ENCODE measurements around the gene HASPIN.

The HASPIN gene

DNA sequence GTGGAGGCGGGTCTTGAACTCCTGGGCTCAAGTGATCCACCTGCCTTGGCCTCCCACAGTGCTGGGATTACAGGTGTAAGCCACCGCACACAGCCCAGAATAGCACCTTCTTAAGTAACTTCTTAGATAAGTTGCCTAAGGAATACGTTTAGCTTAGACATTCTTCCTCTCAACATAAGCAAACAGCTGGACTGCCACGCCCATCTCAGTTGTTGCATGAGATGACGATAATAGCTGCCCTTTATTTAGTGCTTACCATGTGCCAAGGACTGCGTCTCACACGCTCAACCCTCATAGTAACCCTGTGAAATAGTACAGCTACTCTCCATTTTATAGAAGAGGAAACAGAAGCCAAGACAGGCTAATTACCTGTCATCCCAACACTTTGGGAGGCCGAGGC is 11.8 kb downstream of the HASPIN start:
- no peak for DNase-seq (ENCODE audit: low spot score)

GRCh38 chr17:3738562-3739295 is 15.0 kb downstream of the HASPIN start:
- DNase-seq (ENCODE audit: low spot score), result no peak

DNA sequence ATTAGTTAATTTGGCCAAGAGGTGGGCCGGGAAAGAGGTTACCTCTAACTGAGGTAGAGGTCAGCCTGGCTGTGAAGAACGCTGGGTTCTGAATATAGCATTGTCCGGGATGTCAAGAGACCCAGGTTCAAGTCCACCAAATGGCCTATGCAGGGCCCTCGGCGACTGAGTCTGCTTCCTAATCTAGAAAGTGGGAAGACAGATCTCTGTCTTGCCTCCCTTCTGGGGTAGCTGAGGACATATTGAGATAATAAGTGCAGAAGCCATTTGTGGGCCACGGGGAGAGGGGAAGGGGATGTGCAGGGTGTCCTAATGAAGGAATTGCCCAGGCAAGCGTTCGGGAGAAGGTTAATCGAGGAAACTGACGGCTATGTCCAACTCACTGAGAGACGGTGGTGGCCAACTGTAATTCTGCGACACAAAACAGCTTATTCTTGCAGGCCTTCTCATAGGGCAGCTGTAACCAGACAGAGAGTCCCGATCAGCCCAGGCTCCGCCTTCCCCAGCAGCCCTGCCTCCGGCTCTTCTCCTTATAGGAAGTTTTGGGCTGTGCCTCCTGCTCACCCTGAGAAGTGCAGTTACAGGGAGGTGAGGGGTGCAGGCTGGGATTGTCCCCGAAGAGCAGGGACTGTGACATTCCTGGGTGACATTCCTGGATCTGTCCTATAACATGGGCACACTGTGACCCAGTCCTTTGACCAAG is 15.9 kb downstream of the HASPIN start:
- no peak for DNase-seq (ENCODE audit: low spot score)

GRCh38 chr17:3740611-3741073 is 16.9 kb downstream of the HASPIN start:
- DNase-seq (ENCODE audit: low spot score), result peak; percentile 32

DNA sequence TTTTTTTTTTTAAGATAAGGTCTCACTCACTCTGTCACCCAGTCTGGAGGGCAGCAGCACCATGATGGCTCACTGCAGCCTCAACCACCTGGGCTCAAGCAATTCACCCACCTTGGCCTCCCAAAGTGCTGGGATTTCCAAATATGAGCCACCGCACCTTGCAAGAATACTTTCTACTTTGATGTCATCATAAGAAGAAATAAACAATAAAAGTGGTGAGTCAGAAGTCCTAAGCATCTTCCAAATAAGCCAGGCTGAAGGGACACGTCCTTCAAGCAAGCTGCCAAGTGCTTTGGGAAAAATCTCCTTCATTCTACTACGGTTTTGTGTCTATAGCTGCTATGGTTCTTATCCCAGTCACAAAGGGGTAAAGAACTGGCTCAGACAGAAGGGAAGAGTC is 20.3 kb downstream of the HASPIN start:
- DNase-seq (ENCODE audit: low spot score), result no peak

DNA sequence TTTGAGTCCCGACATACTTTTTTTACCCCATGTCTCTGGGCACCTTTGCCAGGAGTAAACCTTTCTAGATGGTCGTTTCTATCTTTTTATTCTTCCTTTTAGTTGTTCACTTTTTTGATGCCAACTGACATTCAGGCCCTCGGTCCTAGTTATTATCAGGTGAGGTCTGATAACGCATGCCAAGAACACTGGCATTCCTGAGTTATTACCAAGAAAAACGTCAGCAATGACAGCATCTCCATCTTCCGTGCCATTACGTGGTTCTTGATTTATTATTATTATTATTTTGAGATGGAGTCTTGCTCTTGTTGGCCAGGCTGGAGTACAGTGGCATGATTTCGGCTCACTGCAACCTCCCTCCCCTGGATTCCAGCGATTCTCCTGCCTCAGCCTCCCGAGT is 21.4 kb downstream of the HASPIN start:
- no peak for DNase-seq (ENCODE audit: low spot score)

GRCh38 chr17:3747805-3748204 is 24.1 kb downstream of the HASPIN start:
- no peak for DNase-seq (ENCODE audit: low spot score)

GRCh38 chr17:3748576-3748975 is 24.9 kb downstream of the HASPIN start:
- no peak for DNase-seq (ENCODE audit: low spot score)

DNA sequence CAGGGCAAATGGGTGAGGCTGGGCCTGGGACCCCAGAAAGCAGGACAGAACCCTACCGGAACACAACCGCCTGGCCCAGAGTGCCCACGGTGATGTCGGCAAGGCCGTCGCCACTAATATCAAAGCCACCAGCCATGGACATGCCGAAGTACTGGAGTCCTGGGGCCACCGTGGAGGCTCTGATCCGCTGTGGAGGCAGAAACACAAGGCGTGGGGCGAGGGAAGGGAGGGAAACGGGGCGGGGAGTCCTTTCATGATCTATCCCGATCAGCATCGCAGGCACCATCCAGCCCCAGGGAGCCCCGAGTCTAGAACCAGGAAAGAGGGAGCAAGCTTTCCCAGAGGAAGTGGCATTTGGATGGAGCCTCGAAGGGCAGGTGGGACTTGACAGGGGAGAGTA is 26.6 kb downstream of the HASPIN start:
- DNase-seq (ENCODE audit: low spot score), result no peak

DNA sequence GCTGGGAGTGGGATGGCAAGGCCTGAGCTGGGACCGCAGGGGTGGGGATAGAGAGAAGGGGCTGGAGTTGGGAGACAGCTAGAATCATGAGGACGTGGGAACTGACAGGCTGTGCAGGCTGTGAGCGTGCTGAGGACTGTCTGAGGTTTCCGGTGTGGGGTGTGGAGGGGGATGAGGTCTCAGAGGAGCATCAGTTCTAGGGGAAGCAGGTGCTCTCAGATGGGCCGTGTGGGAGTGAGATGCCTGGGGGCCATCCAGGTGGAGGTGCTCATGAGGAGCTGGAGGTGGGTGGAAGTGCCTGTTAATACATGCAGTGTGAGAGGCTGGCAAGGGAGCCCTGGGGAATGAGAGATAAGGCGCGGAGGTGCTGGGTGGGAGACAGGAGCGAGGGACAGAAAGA is 27.2 kb downstream of the HASPIN start:
- no peak for DNase-seq (ENCODE audit: low spot score)

DNA sequence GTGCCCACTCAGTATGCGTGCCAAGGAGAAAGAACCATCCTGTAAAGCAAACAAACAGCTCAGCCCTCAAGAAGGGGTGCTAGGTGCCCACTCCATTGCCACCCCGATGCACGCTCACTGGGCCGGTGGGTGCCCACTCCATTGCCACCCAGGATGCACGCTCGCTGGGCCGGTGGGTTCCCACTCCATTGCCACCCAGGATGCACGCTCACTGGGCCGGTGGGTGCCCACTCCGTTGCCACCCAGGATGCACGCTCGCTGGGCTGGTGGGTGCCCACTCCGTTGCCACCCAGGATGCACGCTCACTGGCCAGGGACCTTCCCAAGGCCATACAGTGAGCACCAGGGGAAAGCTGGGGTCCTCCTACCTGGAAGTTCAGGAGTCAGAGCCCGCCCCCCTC is 28.1 kb downstream of the HASPIN start:
- DNase-seq (ENCODE audit: low spot score), result no peak

- no peak for DNase-seq (ENCODE audit: low spot score)
Measured at GRCh38 chr17:3753624-3754023, 29.9 kb downstream of the HASPIN start.

DNA sequence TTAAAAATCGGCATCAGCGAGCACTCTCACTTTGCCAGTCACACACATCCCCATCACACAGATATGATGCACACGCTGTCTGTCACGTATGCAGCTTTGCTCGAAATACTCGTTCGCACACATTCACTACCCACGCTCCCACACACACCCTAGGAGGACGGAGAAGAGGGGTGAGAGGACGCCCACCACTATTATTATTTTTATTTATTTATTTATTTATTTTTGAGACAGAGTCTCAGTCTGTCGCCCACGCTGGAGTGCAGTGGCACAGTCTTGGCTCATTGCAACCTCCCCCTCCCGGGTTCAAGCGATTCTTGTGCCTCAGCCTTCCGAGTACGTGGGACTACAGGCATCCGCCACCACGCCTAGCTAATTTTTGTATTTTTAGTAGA is 30.4 kb downstream of the HASPIN start:
- DNase-seq (ENCODE audit: low spot score), result no peak

- DNase-seq (ENCODE audit: low spot score), result no peak
Measured at GRCh38 chr17:3754458-3755334, 31.0 kb downstream of the HASPIN start.

DNA sequence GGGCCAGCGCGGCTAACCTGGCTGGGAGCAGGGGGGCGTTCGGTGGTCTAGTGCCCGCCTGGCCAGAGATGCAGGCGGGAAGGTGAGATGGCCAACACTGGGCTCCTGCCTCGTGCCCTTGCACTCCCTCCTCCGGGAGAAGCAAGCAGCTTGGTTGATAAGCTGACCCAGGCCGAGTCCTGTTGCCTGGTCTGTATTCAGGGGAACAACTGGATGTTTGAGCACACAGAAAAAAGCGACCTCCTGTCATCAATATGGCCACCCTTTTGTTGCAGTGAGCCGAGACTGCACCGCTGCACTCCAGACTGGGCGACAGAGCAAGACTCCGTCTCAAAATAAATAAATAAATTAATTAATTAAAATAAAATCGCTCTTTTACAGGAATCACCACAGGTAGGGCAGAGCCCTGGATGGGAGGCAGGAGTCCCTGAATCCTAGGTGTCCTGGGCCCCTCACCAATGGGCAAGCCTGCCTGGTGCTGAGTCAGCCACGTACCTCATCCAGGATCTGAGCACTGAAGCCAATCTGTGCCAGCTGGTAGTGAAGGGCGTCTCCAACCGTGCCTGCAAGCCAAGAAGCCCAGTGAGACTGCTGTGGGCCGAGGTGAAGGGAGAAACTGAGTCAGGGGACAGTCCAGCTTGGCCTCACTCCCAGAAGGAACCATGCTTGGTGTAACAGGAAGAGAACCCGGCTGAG is 31.8 kb downstream of the HASPIN start:
- no peak for DNase-seq (ENCODE audit: low spot score)

DNA sequence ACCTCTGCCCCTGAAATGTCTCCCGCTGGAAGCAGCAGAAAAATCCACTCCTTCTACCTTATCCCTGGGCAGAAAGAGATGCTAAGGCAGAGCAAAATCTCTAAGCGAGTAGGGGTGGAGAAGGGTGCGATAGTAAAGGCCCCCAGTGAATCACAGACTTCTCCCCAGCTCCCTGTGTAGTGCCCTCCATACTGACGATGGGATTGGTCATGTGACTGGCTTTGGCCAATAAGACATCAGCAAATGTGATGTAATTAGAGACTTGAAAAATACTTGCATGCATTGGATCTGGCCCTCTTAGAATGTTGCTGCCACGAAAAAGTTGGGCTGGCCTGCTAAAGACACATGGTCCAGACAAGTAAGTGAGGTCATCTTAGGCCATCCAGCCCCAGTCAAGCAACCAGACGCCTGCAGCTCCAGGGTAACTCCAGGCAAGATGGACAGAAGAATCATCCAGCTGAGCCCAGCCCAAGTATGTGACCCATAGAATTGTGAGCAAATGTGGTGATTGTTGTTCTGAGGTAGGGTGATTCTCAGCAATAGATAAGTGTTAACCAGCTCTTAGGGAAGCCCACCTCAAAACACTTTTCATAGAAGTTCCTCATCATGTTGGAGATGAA is 36.0 kb downstream of the HASPIN start:
- no peak for DNase-seq (ENCODE audit: low spot score)

GRCh38 chr17:3761036-3761917 is 37.6 kb downstream of the HASPIN start:
- no peak for DNase-seq (ENCODE audit: low spot score)

- no peak for DNase-seq (ENCODE audit: low spot score)
Measured at GRCh38 chr17:3761918-3762380, 38.2 kb downstream of the HASPIN start.

DNA sequence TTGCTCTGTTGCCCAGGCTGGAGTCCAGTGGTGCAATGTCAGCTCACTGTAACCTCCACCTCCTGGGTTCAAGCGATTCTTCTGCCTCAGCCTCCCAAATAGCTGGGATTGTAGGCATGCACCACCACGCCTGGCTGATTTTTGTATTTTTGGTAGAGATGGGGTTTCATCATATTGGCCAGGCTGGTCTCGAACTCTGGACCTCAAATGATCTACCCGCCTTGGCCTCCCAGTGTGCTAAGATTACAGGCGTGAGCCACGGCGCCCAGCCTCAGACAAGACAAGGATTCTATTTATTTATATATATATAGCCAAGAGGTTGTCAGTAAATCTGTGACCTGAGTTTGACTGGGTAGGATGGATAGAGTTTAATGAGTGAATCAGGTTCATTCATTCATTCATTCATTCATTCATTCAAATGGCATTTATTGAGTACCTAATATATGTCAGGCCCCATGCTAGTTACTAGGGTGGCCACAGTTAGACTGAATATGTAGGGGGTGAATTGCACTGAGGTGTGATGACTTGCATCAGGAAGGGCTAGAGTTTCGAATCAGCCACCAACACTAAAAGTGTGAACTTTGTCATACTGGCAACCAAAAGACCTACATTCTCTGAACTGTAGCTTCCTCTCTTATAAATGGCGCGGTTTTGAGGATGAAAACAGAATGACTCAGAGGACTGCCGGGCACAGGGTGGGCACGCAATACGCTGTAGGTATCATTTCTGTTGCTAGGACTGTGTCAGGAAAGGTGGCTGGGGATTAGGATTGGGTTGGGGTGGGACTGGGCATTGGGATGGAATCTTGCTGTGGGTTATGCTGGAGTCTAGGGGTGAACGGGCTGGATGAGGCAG is 39.4 kb downstream of the HASPIN start:
- no peak for DNase-seq (ENCODE audit: low spot score)

All from SK-N-DZ (cell line).